Thyroid gland (tissue), 4 donors: ENCODE measurements around the gene DNAH11. TPM values are rescaled to one million over a fixed set of nuclear protein-coding genes. Genes with fewer than 3 reads are reported as not detected.

ENCODE experiments used
- DNase-seq, 2 donors: peaks; one replicate each; pipeline ENCODE4 v3.0.0-alpha.2; 2019
- H3K27ac ChIP-seq, 3 donors: fragments of 200-600 bp; sonication (generic); 1 replicate in 2 of 3; 2 replicates in 1 of 3; pipeline ENCODE4 v1.5.1; 2016 to 2019; ENCODE audit warnings: mild to moderate bottlenecking in 1 of 3, moderate library complexity in 1 of 3
- H3K27me3 ChIP-seq: fragments of 200-600 bp; sonication (generic); one replicate; pipeline ENCODE4 v1.5.1; 2019
- H3K36me3 ChIP-seq, 2 donors: fragments of 200-600 bp; sonication (generic); one replicate each; pipeline ENCODE4 v1.5.1; 2016 to 2019
- H3K4me1 ChIP-seq, 2 donors: fragments of 200-600 bp; sonication (generic); one replicate each; pipeline ENCODE4 v1.5.1; 2017 to 2019
- H3K4me3 ChIP-seq, 3 donors: fragments of 200-600 bp; sonication (generic); replicated peaks in 1 of 3; 1 replicate in 2 of 3; 2 replicates in 1 of 3; pipeline ENCODE4 v1.5.1; 2016; ENCODE audit warnings: mild to moderate bottlenecking in 1 of 3
- H3K9me3 ChIP-seq: fragments of 200-600 bp; sonication (generic); one replicate; pipeline ENCODE4 v1.5.1; 2017
- POLR2A ChIP-seq, 2 donors: fragments of 450-650 bp; IDR thresholded peaks; one replicate each; pipeline ENCODE4 v1.6.1; 2017; ENCODE audit warnings: antibody characterized with exemption in 2 of 2, mild to moderate bottlenecking in 2 of 2, moderate library complexity in 1 of 2
- WGBS, 2 donors: methylation state at CpG; one replicate each; pipeline ENCODE4 v1.1.5; 2017; 5-methylcytosine and 5-hydroxymethylcytosine counted together
- intact Hi-C: fragments of 100-400 bp; cut with DNase I; formaldehyde crosslinking; loops from one replicate; pipeline ENCODE4 v1.15.1; 2023
- total RNA-seq, 4 donors: library from RNA; depleted of rRNA; stranded (reverse); fragments of >200 nt; gene quantifications; one replicate each; pipeline ENCODE4 v1.2.3, GENCODE V29; 2016
- TF ChIP-seq, protein P1 (sequence below), 6 experiments: fragments of 200-600 bp in 3 of 6; fragments of 450-650 bp in 3 of 6; sonication (generic) in 3 of 6; IDR thresholded peaks; one replicate each; pipeline ENCODE4 v1.5.1; 2016 to 2019; ENCODE audit warnings: antibody characterized with exemption in 6 of 6, mild to moderate bottlenecking in 2 of 6, inconsistent platforms in 1 of 6, moderate library complexity in 1 of 6

Gene DNAH11, protein sequence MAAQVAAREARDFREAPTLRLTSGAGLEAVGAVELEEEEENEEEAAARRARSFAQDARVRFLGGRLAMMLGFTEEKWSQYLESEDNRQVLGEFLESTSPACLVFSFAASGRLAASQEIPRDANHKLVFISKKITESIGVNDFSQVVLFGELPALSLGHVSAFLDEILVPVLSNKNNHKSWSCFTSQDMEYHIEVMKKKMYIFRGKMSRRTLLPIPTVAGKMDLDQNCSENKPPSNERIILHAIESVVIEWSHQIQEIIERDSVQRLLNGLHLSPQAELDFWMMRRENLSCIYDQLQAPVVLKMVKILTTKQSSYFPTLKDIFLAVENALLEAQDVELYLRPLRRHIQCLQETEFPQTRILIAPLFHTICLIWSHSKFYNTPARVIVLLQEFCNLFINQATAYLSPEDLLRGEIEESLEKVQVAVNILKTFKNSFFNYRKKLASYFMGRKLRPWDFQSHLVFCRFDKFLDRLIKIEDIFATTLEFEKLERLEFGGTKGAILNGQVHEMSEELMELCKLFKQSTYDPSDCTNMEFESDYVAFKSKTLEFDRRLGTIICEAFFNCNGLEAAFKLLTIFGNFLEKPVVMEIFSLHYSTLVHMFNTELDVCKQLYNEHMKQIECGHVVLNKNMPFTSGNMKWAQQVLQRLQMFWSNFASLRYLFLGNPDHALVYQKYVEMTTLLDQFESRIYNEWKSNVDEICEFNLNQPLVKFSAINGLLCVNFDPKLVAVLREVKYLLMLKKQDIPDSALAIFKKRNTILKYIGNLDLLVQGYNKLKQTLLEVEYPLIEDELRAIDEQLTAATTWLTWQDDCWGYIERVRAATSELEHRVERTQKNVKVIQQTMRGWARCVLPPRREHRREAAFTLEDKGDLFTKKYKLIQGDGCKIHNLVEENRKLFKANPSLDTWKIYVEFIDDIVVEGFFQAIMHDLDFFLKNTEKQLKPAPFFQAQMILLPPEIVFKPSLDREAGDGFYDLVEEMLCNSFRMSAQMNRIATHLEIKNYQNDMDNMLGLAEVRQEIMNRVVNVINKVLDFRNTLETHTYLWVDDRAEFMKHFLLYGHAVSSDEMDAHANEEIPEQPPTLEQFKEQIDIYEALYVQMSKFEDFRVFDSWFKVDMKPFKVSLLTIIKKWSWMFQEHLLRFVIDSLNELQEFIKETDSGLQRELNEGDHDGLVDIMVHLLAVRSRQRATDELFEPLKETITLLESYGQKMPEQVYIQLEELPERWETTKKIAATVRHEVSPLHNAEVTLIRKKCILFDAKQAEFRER (N-terminal part only)
- 10 to 100 TPM in 2 of 4 donors, 1 to 10 TPM in 2; 3.9 to 29.9 (median 10.9) TPM for total RNA-seq

DNA sequence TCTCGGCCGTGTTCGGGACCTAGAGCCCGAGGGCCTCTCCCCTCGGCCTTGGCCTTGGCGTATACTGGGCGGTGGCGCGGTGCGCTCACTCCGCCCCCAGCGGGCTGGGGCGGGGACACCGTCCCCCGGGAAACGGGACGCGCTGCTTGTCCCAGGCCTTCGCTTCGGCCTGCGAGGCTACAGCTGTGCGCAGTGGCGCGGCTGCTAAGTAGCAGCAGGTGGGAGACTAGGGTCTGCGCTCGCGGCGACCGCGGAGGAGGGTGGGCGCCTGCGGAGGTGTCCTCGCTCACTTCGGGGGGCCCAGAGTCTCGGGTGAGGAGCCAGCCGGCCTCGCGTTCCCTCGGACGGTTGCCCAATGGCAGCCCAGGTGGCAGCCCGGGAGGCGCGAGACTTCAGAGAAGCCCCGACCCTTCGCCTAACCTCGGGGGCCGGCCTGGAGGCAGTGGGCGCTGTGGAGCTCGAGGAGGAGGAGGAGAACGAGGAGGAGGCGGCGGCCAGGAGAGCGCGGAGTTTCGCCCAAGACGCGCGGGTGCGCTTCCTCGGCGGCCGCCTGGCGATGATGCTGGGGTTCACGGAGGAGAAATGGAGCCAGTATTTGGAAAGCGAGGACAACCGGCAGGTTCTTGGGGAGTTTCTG, at the start of gene DNAH11:
Gene DNAH11 (plus strand): TSS at position 149 of the 637 bp plus-strand sequence. CDS start 207 bp downstream, at position 356.
- no peaks in the 10 kb centered on the region for H3K27me3 ChIP-seq
- intact Hi-C loops: no loop called here
- H3K36me3 ChIP-seq: no peaks in the 10 kb centered on the region
- peak within 1 kb of the TSS; percentile 27 to 40 (median 31) for H3K4me3 ChIP-seq
- DNase-seq: peak; percentile 65 to 68
- 1% methylated on average over 14 to 27 of the region's 66 CpGs for WGBS, 2 donors
- TF ChIP-seq, protein P1, sequence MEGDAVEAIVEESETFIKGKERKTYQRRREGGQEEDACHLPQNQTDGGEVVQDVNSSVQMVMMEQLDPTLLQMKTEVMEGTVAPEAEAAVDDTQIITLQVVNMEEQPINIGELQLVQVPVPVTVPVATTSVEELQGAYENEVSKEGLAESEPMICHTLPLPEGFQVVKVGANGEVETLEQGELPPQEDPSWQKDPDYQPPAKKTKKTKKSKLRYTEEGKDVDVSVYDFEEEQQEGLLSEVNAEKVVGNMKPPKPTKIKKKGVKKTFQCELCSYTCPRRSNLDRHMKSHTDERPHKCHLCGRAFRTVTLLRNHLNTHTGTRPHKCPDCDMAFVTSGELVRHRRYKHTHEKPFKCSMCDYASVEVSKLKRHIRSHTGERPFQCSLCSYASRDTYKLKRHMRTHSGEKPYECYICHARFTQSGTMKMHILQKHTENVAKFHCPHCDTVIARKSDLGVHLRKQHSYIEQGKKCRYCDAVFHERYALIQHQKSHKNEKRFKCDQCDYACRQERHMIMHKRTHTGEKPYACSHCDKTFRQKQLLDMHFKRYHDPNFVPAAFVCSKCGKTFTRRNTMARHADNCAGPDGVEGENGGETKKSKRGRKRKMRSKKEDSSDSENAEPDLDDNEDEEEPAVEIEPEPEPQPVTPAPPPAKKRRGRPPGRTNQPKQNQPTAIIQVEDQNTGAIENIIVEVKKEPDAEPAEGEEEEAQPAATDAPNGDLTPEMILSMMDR (IDR thresholded peaks at IDR 0.05): peak in 2 of 6 experiments; percentile 6 to 22
- TF ChIP-seq POLR2A (IDR thresholded peaks at IDR 0.05): peak in 1 of 2 donors; percentile 51
- peaks cover 0 to 3% of the 10 kb centered on the region in 2 donors for H3K4me1 ChIP-seq
- H3K9me3 ChIP-seq: no peaks in the 10 kb centered on the region
- H3K27ac ChIP-seq: no peak within 1 kb of the TSS

DNA sequence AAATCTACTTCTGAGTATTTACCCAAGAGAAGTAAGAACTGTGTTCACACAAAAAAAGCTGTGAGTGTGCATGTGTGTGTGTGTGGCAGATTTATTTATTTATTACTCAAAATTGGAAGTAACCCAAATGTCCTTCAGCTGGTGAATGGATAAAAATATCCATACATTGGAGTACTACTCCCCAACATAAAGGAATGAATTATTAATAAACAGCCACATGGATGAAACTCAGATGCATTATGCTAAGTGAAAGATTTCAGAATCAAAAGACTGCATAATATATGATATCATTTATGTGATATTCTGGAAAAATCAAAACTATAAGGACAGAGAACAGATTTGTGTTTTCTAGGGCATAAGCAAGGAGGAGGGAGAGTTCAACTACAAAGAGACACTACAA, 47.1 kb upstream of the DNAH11 start:
- Histone ChIP-seq H3K36me3 (no peaks in the 10 kb centered on the region), H3K4me3 (no peak overlapping the region), H3K27me3 (no peaks in the 10 kb centered on the region), H3K4me1 (no peaks in the 10 kb centered on the region), H3K9me3 (no peaks in the 10 kb centered on the region), H3K27ac (no peak overlapping the region)
- TF ChIP-seq, protein P1 (IDR thresholded peaks at IDR 0.05): no peak
- TF ChIP-seq POLR2A (IDR thresholded peaks at IDR 0.05): no peak
- intact Hi-C loops: no loop called here
- no peak for DNase-seq

DNA sequence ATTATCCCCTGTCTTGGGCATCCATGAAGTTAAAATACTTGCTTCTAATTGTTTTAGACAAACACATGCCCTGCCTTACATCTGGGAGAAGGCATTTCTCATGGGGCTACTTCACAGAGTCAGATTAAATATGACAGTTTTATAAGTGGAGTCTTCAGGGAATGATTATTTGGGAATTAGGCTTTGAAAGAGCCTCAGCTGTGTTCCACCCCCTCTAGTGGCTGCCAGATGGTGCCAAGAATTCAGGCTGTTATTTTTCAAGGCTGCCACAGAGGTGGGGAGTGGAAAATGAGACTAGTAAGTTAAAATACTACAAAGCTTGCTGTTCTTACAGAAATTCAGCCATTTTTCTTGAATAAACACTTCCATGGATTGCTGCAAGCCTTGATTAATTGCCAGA, 45.8 kb upstream of the DNAH11 start:
- Histone ChIP-seq H3K4me1 (no peaks in the 10 kb centered on the region), H3K9me3 (no peaks in the 10 kb centered on the region), H3K27ac (no peak overlapping the region), H3K4me3 (no peak overlapping the region), H3K27me3 (no peaks in the 10 kb centered on the region), H3K36me3 (no peaks in the 10 kb centered on the region)
- DNase-seq: peak in 1 of 2 donors; percentile 21
- intact Hi-C loops: no loop called here
- TF ChIP-seq, protein P1 (IDR thresholded peaks at IDR 0.05): peak in 2 of 6 experiments; percentile 13 to 22
- TF ChIP-seq POLR2A (IDR thresholded peaks at IDR 0.05): no peak

DNA sequence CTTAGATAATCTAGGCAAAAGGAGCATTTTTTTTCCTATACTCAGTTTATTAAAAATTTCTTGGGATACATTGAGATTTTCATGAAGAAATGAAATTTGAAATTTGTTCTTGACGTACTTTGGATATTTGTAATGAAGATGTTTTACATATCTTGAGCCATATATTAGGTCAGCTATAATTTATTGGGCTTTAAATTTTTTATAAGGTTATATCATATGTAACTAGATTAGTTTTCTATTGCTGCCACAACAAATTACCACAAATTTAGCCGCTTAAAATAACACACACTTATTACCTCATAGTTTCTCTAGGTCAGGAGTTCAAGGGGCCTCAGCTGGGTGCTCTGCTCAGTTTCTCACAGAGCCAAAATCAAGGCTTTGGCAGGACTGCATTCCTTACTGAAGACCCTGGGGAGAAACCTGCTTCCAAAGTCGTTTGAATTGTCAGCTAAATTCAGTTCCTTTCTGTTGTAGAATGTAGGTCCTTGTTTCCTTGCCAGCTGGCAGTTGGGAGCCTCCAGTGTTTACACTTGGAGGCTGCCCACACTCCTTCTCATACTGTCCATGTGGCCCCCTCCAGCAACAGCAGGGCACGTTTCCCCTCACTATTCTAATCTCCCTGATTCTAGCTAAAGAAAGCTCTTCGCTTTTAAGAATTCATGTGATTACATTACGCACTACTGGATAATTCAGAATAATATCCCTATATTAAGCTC, 42.6 kb upstream of the DNAH11 start:
- no peak overlapping the region for H3K27ac ChIP-seq
- intact Hi-C loops: no loop called here
- no peaks in the 10 kb centered on the region for H3K27me3 ChIP-seq
- no peak overlapping the region for H3K4me3 ChIP-seq
- WGBS, 2 donors: 80 to 81% methylated on average over 6 of the region's 6 CpGs
- no peak for DNase-seq
- H3K9me3 ChIP-seq: no peaks in the 10 kb centered on the region
- TF ChIP-seq, protein P1 (IDR thresholded peaks at IDR 0.05): no peak
- TF ChIP-seq POLR2A (IDR thresholded peaks at IDR 0.05): no peak
- peaks cover 0 to 13% of the 10 kb centered on the region in 2 donors for H3K4me1 ChIP-seq
- no peaks in the 10 kb centered on the region for H3K36me3 ChIP-seq
